HEK293 (cell line): Measurements from ENCODE around the gene BCAR1.

Experiments used
- CTCF ChIA-PET: fragments of 350-600 bp; formaldehyde crosslinking; extraction: SDS; loops from one replicate; lab custom pipeline; 2021; ENCODE audit warnings: antibody characterized with exemption; lab: Yijun Ruan, JAX
- POLR2A ChIA-PET: fragments of 300-600 bp; formaldehyde crosslinking; extraction: SDS; loops from one replicate; lab custom pipeline; 2020; ENCODE audit warnings: antibody characterized with exemption, inconsistent platforms; lab: Yijun Ruan, JAX
- H3K27ac ChIP-seq: fragments of 200-500 bp; sonication (Bioruptor generic); 2 replicates; pipeline ENCODE4 v1.5.1; 2014; ENCODE audit warnings: low read depth, low read length, control low read depth, inconsistent platforms; ENCODE audit errors: extremely low read depth
- H3K36me3 ChIP-seq, 2 experiments: fragments of 200-500 bp in 1 of 2; sonication (Bioruptor generic) in 1 of 2; 1 replicate in 1 of 2; 2 replicates in 1 of 2; pipeline ENCODE4 v1.5.1; 2014 to 2017; ENCODE audit warnings: inconsistent platforms in 2 of 2, low read length in 2 of 2; ENCODE audit not compliant: control insufficient read depth in 2 of 2, insufficient read depth in 1 of 2
- H3K4me1 ChIP-seq: fragments of 200-500 bp; sonication (Bioruptor generic); 2 replicates; pipeline ENCODE4 v1.5.1; 2014; ENCODE audit warnings: mild to moderate bottlenecking, low read length, inconsistent platforms; ENCODE audit not compliant: control insufficient read depth, insufficient read depth
- H3K4me3 ChIP-seq: 2 replicates; pipeline ENCODE4 v1.5.1; 2011; ENCODE audit warnings: low read depth, mild to moderate bottlenecking, control low read depth, low read length, moderate library complexity
- H3K9me3 ChIP-seq: fragments of 200-500 bp; sonication (Bioruptor generic); 2 replicates; pipeline ENCODE4 v1.5.1; 2014; ENCODE audit warnings: low read depth, low read length, inconsistent platforms; ENCODE audit not compliant: control insufficient read depth, insufficient read depth
- MZF1 ChIP-seq: fragments of 450-650 bp; formaldehyde crosslinking; IDR thresholded peaks from 2 replicates; pipeline ENCODE4 v1.5.1; 2017; ENCODE audit warnings: missing biosample characterization, missing genetic modification characterization, borderline replicate concordance
- SETDB1 ChIP-seq: IDR thresholded peaks from one replicate; pipeline ENCODE4 v1.6.1; 2017; ENCODE audit warnings: mild to moderate bottlenecking, low read length, moderate library complexity, mixed read lengths; ENCODE audit not compliant: insufficient read length
- ZBTB1 ChIP-seq: fragments of 450-650 bp; formaldehyde crosslinking; IDR thresholded peaks from 2 replicates; pipeline ENCODE4 v1.5.1; 2016; ENCODE audit warnings: missing biosample characterization, missing genetic modification characterization
- ZNF112 ChIP-seq: fragments of 450-650 bp; formaldehyde crosslinking; IDR thresholded peaks from 2 replicates; pipeline ENCODE4 v1.5.0; 2017; ENCODE audit warnings: missing biosample characterization, missing genetic modification characterization
- TF ChIP-seq, protein P1 (sequence below): fragments of 450-650 bp; formaldehyde crosslinking; IDR thresholded peaks from 2 replicates; pipeline ENCODE4 v1.5.1; 2017; ENCODE audit warnings: missing biosample characterization, missing genetic modification characterization
- TF ChIP-seq, protein P2 (sequence below): fragments of 450-650 bp; formaldehyde crosslinking; IDR thresholded peaks from 2 replicates; pipeline ENCODE4 v1.5.1; 2016; ENCODE audit warnings: missing biosample characterization, missing genetic modification characterization

BCAR1 gene

DNA sequence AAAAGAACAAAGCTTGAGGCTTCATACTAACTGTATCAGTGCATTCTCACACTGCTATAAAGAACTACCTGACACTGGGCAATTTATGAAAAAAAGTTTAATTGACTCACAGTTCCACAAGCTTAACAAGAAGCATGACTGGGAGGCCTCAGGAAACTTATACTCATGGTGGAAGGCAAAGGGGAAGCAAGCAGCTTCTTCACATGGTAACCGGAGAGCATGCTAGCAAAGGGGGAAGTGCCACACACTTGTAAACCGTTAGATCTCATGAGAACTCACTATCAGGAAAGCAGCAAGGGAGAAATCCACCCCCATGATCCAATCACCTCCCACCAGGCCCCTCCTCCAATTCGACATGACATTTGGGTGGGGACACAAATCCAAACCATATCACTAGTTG, 69.8 kb downstream of the BCAR1 start:
- POLR2A ChIA-PET, result no interaction called here
- CTCF ChIA-PET, result no interaction called here
- TF ChIP-seq, protein P1, sequence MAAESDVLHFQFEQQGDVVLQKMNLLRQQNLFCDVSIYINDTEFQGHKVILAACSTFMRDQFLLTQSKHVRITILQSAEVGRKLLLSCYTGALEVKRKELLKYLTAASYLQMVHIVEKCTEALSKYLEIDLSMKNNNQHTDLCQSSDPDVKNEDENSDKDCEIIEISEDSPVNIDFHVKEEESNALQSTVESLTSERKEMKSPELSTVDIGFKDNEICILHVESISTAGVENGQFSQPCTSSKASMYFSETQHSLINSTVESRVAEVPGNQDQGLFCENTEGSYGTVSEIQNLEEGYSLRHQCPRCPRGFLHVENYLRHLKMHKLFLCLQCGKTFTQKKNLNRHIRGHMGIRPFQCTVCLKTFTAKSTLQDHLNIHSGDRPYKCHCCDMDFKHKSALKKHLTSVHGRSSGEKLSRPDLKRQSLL, result no peak
- Histone ChIP-seq H3K4me1 (no peaks in the 10 kb centered on the region), H3K36me3 (no peaks in the 10 kb centered on the region), H3K27ac (no peak overlapping the region), H3K4me3 (no peak overlapping the region), H3K9me3 (no peaks in the 10 kb centered on the region)

DNA sequence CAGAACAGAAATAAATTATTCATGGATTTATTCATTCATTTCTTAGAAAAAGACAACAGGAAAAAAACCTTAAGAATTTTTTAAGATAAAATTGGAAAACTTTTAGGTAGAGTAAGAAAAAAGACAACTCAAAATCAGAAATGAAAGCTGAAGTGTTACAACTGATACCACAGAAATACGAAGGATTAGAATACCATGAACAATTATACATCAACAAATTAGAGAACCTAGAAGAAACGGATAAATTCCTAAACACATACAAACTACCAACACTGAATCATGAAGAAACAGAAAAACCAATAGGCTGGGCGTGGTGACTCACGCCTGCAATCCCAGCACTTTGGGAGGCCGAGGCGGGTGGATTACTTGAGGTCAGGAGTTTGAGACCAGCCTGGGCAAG, 72.2 kb downstream of the BCAR1 start:
- TF ChIP-seq ZNF112 (tag by site-specific recombination) (no peak), SETDB1 (no peak), MZF1 (no peak), ZBTB1 (tag by site-specific recombination) (no peak)
- TF ChIP-seq, protein P2, sequence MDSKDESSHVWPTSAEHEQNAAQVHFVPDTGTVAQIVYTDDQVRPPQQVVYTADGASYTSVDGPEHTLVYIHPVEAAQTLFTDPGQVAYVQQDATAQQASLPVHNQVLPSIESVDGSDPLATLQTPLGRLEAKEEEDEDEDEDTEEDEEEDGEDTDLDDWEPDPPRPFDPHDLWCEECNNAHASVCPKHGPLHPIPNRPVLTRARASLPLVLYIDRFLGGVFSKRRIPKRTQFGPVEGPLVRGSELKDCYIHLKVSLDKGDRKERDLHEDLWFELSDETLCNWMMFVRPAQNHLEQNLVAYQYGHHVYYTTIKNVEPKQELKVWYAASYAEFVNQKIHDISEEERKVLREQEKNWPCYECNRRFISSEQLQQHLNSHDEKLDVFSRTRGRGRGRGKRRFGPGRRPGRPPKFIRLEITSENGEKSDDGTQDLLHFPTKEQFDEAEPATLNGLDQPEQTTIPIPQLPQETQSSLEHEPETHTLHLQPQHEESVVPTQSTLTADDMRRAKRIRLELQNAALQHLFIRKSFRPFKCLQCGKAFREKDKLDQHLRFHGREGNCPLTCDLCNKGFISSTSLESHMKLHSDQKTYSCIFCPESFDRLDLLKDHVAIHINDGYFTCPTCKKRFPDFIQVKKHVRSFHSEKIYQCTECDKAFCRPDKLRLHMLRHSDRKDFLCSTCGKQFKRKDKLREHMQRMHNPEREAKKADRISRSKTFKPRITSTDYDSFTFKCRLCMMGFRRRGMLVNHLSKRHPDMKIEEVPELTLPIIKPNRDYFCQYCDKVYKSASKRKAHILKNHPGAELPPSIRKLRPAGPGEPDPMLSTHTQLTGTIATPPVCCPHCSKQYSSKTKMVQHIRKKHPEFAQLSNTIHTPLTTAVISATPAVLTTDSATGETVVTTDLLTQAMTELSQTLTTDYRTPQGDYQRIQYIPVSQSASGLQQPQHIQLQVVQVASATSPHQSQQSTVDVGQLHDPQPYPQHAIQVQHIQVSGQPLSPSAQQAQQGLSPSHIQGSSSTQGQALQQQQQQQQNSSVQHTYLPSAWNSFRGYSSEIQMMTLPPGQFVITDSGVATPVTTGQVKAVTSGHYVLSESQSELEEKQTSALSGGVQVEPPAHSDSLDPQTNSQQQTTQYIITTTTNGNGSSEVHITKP (tag by site-specific recombination), result no peak
- H3K4me1 ChIP-seq, result no peaks in the 10 kb centered on the region
- H3K36me3 ChIP-seq, result no peaks in the 10 kb centered on the region
- POLR2A ChIA-PET, result interaction anchor here (0.7 kb wide), 1 partner anchor 61 kb away, joined by 6 read pairs; no protein-coding TSS in a partner anchor
- H3K4me3 ChIP-seq, result no peak overlapping the region
- no peak overlapping the region for H3K27ac ChIP-seq
- CTCF ChIA-PET, result no interaction called here
- H3K9me3 ChIP-seq, result no peaks in the 10 kb centered on the region; the same call in 1 of the 2 replicates
